Measurements from ENCODE around the gene SEC14L2.

The SEC14L2 gene

GRCh38 chr22:30368420-30368819 is 28.4 kb upstream of the SEC14L2 start:
- TF ChIP-seq GATA2 (IDR thresholded peaks at IDR 0.05; ENCODE audit: low read depth, low read length) (no peak), GATA3 (IDR thresholded peaks at IDR 0.05; ENCODE audit: low read depth, low read length) (no peak)

GRCh38 chr22:30370641-30371230 is 26.1 kb upstream of the SEC14L2 start:
- TF ChIP-seq GATA3 (IDR thresholded peaks at IDR 0.05; ENCODE audit: low read depth, low read length) (no peak), GATA2 (IDR thresholded peaks at IDR 0.05; ENCODE audit: low read depth, low read length) (no peak)

GRCh38 chr22:30371321-30371720 is 25.5 kb upstream of the SEC14L2 start:
- TF ChIP-seq GATA2 (IDR thresholded peaks at IDR 0.05; ENCODE audit: low read depth, low read length) (no peak), GATA3 (IDR thresholded peaks at IDR 0.05; ENCODE audit: low read depth, low read length) (no peak)

- no peak for TF ChIP-seq GATA3 (IDR thresholded peaks at IDR 0.05; ENCODE audit: low read depth, low read length)
- no peak for TF ChIP-seq GATA2 (IDR thresholded peaks at IDR 0.05; ENCODE audit: low read depth, low read length)
These were observed 24.8 kb upstream of the SEC14L2 start for GRCh38 chr22:30371981-30372380.

GRCh38 chr22:30372915-30373314 is 23.9 kb upstream of the SEC14L2 start:
- TF ChIP-seq GATA3 (IDR thresholded peaks at IDR 0.05; ENCODE audit: low read depth, low read length) (no peak), GATA2 (IDR thresholded peaks at IDR 0.05; ENCODE audit: low read depth, low read length) (no peak)

GRCh38 chr22:30373331-30374325 is 23.2 kb upstream of the SEC14L2 start:
- TF ChIP-seq GATA3 (IDR thresholded peaks at IDR 0.05; ENCODE audit: low read depth, low read length) (no peak), GATA2 (IDR thresholded peaks at IDR 0.05; ENCODE audit: low read depth, low read length) (no peak)

GRCh38 chr22:30375312-30375849 is 21.4 kb upstream of the SEC14L2 start:
- no peak for TF ChIP-seq GATA3 (IDR thresholded peaks at IDR 0.05; ENCODE audit: low read depth, low read length)
- TF ChIP-seq GATA2 (IDR thresholded peaks at IDR 0.05; ENCODE audit: low read depth, low read length): no peak

GRCh38 chr22:30380011-30380410 is 16.8 kb upstream of the SEC14L2 start:
- TF ChIP-seq GATA2 (IDR thresholded peaks at IDR 0.05; ENCODE audit: low read depth, low read length) (no peak), GATA3 (IDR thresholded peaks at IDR 0.05; ENCODE audit: low read depth, low read length) (no peak)

- TF ChIP-seq GATA2 (IDR thresholded peaks at IDR 0.05; ENCODE audit: low read depth, low read length) (no peak), GATA3 (IDR thresholded peaks at IDR 0.05; ENCODE audit: low read depth, low read length) (no peak)
These were observed 15.6 kb upstream of the SEC14L2 start for GRCh38 chr22:30381264-30381663.

GRCh38 chr22:30382340-30382739 is 14.5 kb upstream of the SEC14L2 start:
- no peak for TF ChIP-seq GATA2 (IDR thresholded peaks at IDR 0.05; ENCODE audit: low read depth, low read length)
- no peak for TF ChIP-seq GATA3 (IDR thresholded peaks at IDR 0.05; ENCODE audit: low read depth, low read length)

- TF ChIP-seq GATA3 (IDR thresholded peaks at IDR 0.05; ENCODE audit: low read depth, low read length) (no peak), GATA2 (IDR thresholded peaks at IDR 0.05; ENCODE audit: low read depth, low read length) (no peak)
These were observed 13.8 kb upstream of the SEC14L2 start for GRCh38 chr22:30383061-30383460.

GRCh38 chr22:30385942-30386341 is 10.9 kb upstream of the SEC14L2 start:
- TF ChIP-seq GATA3 (IDR thresholded peaks at IDR 0.05; ENCODE audit: low read depth, low read length) (no peak), GATA2 (IDR thresholded peaks at IDR 0.05; ENCODE audit: low read depth, low read length) (no peak)

- no peak for TF ChIP-seq GATA3 (IDR thresholded peaks at IDR 0.05; ENCODE audit: low read depth, low read length)
- TF ChIP-seq GATA2 (IDR thresholded peaks at IDR 0.05; ENCODE audit: low read depth, low read length): no peak
These were observed 10.2 kb upstream of the SEC14L2 start for GRCh38 chr22:30386608-30386959.

GRCh38 chr22:30386960-30387827 is 9.6 kb upstream of the SEC14L2 start, which contains the start of gene RNF215:
Gene RNF215 (minus strand): TSS chr22:30387411. CDS start chr22:30387313, 98 bp downstream.
- TF ChIP-seq GATA3 (IDR thresholded peaks at IDR 0.05; ENCODE audit: low read depth, low read length): no peak
- TF ChIP-seq GATA2 (IDR thresholded peaks at IDR 0.05; ENCODE audit: low read depth, low read length): no peak

Measured in SH-SY5Y (cell line).